HT1080 (cell line): ENCODE measurements around the gene CRYAB. TPM values are rescaled to one million over a fixed set of nuclear protein-coding genes. Genes with fewer than 3 reads are reported as not detected.

ENCODE experiments used
- DNase-seq: peaks from one replicate; pipeline ENCODE4 v3.0.0-alpha.2; 2015; ENCODE audit warnings: low read depth
- polyA plus RNA-seq, 2 experiments: library from polyadenylated mRNA; depleted of rRNA; stranded (reverse); fragments of >200 nt; gene quantifications; 2 replicates each; pipeline ENCODE4 v1.2.3, GENCODE V29; 2015
- total RNA-seq: library from RNA; depleted of rRNA; stranded (reverse); fragments of >200 nt; shearing (Covaris generic); gene quantifications from 2 replicates; pipeline ENCODE4 v1.2.3, GENCODE V29; 2014; rRNA removed

The CRYAB gene
- not detected in 2 replicates for total RNA-seq
- 0.27 TPM in 1 of 2 replicates, not detected in the other for polyA plus RNA-seq (2015; cell fraction: cytosol; rRNA removed)
- polyA plus RNA-seq (2015; cell fraction: nucleus; rRNA removed): not detected in 2 replicates

DNA sequence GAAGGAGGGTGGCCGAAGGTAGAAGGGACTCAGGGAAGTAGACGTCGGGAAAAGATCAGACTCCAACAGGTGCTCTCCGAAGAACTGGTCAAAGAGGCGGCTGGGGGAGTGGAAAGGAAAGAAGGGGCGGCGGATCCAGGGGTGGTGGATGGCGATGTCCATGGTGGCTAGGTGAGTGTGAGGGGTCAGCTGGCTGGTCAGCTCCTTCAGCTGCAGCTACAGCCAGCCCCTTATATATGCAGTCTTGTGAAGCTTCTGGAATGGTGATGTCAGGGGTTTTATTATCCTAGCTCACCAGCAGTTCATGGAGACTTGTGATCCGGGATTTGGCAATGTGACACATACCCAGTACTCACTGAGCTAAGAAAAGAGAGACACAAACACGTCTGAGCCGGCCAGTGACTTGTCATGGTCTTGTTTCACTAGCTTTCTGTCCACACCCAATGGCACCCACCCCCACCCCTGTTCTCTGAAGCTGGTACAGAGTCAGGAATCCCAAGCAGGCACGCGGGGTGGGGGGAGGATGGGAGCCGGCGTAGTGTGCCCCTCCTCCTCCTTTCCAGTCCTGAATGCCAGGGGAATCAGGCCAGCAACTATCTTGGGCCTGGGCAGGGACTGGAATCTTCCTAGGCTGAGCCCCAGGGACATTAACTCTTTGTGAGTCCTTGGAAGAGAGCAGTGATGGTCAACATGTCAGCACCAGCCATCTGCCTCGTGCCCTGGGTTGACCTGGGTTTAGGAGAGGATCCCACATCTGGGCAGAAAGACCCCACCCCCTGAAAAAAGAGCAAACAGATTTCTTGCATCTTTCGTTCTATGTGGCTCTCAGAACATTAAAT is at the start of gene CRYAB:
TSS of gene CRYAB (minus strand) at position 208 of the 839 bp plus-strand sequence. CDS start at position 162, 46 bp downstream.
- DNase-seq: peak; percentile 36

DNA sequence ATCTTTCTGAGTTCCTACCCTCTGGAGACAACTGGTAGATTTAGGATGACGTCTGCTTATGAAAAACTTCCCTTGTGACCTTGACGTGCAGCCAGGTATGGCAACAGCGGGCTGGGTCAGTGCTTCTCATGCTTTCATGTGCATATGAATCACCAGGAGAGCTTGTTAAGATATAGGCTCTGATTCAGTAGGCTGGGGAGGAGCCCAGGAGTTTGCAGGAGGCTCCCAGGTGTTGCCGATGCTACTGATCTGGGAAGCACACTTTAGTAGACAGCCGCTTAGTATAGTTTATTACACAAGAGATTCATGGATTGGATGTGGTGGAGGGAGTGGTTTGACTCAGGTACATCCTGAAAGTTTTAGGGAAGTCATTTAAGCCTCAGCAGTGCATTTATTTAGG is 49.3 kb upstream of the CRYAB start:
- DNase-seq: no peak

DNA sequence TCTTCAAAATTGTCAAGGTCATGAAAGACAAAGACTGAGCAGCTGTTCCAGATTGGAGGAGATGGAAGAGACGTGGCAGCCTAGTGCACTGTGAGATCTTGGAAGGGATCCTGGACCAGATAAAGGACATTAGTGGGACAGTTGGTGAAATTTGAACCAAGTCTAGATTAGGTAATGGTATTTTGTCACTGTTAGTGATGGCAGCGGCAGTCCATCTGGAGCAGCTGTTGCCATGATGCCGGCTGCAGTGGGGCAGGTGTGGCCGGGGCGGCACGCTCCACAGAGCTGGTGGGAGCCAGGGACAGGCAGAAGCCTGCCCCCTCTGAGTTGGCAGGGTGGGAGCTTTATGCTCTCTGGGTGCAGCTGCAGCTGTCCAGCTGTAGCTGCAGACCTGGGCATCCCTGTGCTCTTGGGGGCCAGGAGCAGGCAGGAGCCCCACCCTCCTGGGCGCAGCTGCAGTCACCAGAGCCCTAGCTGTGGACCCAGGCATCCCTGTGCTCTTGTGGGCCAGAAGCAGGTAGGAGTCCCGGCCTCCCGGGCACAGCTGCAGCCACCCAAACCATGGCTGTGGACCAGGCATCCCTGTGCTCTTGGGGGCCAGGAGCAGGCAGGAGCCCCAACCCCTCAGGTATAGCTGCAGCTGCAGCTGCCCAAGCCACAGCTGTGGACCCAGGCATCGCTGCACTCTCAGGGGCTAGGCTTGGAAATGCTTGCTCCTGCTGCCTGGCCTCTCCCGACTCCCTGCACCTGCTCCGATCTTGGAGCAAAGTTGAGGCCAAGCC is 46.3 kb upstream of the CRYAB start:
- no peak for DNase-seq

GRCh38 chr11:111954154-111954553 is 42.6 kb upstream of the CRYAB start:
- no peak for DNase-seq

- DNase-seq: no peak
Measured at GRCh38 chr11:111951565-111951964, 40.0 kb upstream of the CRYAB start.

- no peak for DNase-seq
Measured at GRCh38 chr11:111949519-111950426, 38.2 kb upstream of the CRYAB start.

- no peak for DNase-seq
Measured at GRCh38 chr11:111947143-111947542, 35.6 kb upstream of the CRYAB start.

GRCh38 chr11:111946499-111946898 is 34.9 kb upstream of the CRYAB start:
- DNase-seq: no peak

GRCh38 chr11:111945198-111945597 is 33.6 kb upstream of the CRYAB start:
- peak; percentile 34 for DNase-seq

DNA sequence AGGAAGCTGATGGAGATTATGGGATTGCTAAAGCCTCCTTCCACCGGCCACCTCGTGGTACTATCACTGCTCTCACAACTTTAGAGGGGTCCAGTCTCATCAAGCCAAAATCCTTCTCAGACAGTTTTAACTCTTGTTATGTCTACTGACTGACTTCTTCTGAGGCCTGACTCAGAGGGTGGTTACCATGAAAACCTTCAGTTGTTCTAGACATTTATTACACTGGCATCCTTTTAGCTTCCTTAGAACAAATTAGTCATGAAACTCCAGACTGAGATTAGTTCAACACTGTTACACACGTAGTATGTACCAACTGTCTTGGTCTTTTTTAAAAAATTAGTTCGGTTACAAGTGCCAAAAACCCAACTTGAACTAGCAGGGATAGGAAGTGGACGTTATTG is 33.1 kb upstream of the CRYAB start:
- peak; percentile 86 for DNase-seq

DNA sequence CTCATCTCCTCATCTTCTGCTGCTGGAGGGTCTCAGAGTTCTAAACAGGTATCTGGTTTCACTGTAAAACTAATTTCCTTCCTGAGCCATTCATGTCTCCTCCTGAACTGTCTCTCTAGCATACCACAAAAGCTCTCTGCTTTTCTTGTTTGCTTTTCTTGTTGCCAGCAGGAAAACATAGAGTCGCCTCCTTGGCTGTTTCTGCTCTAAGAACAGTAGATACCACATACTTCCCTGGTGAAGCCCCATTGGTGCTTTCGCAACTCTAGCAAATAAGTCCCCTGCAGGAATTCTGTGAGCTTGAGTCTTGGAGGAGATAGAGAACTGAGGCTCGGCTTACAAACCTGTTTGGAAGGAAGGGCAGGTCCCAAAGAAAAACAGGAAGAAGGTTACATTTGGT is 32.6 kb upstream of the CRYAB start:
- peak; percentile 56 for DNase-seq

DNA sequence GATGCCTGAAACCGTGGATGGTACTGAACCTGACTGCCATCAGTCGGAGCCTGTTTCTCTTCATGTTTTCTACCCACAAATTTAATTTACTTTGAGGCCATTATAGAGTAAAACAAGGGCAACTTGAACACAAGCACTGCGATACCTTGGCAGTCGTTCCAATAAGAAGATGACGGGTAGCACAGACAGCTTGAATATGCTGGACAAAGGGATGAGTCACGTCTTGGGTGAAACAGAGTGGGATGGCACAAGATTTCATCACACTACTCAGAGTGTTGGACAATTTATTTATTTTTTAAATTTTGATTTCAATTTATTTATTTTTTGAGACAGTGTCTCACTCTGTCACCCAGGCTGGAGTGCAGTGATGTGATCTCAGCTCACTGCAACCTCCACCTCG is 31.3 kb upstream of the CRYAB start:
- DNase-seq: no peak

GRCh38 chr11:111941963-111942362 is 30.4 kb upstream of the CRYAB start:
- peak; percentile 27 for DNase-seq

GRCh38 chr11:111939836-111940604 is 28.4 kb upstream of the CRYAB start:
- peak; percentile 70 for DNase-seq

DNA sequence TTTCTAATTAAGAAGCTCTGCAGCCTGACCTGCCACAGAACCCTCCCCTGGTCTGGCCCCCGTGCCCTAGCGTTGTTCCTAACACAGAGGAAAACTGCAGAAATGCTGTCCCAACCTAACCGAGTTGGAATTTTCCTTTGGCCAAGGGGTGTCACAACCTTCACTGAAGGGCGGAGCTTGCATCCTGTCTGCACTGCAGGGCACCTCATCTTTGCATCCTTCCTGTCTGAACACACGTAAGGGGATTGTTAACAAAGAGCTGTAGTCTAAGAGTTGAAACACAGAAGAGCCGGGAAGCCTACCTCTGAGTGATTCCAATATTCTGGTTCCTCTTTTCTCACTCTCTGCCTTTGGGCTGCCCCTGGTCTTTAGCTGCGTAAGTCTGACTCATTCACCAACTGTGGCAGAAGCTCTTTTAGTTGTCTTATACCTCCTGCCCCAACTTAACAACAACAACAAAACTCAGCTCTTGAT is 27.2 kb upstream of the CRYAB start:
- DNase-seq: peak; percentile 76

GRCh38 chr11:111937844-111938243 is 26.3 kb upstream of the CRYAB start:
- DNase-seq: no peak

DNA sequence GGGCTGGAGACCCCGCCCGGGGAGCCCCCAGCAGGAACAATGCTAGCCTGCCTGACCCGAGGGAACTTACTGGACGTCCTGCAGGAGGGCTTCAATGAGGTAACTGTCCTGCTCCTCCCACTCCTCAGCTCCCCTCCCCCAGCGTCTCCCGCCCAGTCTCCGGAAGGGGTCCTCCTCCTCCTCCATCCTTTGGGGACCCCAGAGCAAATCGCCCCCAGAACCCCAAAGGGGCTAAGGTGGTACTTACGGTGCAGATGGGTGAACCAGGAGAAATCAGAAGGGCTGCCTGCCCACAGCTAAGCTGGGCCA is 25.8 kb upstream of the CRYAB start:
- DNase-seq: no peak

DNA sequence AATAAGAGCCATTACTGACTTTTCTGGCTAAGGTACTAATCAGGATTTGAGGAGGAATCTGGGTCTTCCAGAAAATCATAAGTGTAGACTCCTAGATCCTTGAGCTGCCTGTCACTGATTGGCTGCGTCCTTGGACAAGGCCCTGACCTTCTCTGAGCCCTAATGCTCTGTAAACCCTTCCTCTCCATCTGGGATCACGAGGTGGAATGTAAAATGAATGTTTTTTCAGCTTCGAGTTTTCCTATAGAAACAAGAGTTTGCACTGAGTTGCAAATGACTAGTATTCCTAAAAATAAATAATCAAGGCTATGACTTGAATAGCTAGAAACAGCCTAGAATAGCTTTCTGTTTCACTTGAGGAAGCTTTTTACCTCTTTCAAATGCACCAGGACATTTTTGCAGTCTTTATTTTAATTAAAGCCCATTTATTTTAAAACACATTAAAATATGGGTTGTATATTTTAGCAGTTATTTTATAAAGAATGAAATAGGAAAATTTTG is 24.5 kb upstream of the CRYAB start:
- DNase-seq: no peak

GRCh38 chr11:111935317-111936039 is 23.9 kb upstream of the CRYAB start:
- DNase-seq: no peak

DNA sequence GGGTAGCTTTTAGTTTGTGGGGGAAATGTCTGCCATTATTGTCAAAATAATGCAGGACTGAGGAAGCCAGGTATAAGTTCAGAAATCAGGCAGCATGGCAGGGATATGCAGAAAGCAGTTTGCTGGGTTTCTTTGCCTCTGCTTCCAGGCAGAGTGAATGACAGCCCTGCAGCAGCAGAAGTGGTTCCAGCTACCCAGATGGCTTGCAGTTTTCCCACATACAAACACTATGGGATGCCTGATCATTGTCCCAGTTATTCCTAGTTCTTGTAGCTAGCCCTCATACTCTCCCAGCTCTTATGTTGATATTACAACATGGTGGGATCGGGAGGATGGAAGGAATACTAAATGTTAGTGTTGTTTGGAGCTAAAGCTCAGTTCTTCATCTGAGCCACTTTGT is 22.7 kb upstream of the CRYAB start:
- DNase-seq: no peak
